ENCODE results near the gene DDX6. TPM values are rescaled to one million over a fixed set of nuclear protein-coding genes. Genes with fewer than 3 reads are reported as not detected.

Gene DDX6
- total and polyA plus RNA-seq, 10 of the 15 experiments (the other 5 are each of a cell fraction or from before 2014, with no cell fraction given): 6.6 to 119 (median 48.8) TPM

- TF ChIP-seq E4F1 (IDR thresholded peaks at IDR 0.05; ENCODE audit: borderline replicate concordance, partially characterized antibody) (no peak), ZBTB11 (CRISPR knock-in tag; IDR thresholded peaks at IDR 0.05) (no peak), PRDM15 (CRISPR knock-in tag; IDR thresholded peaks at IDR 0.05) (no peak), CBX5 (IDR thresholded peaks at IDR 0.05; ENCODE audit: low read depth) (peak; percentile 18; the same call in 1 of the 2 replicates), RBBP5 (conservative IDR thresholded peaks at IDR 0.05) (no peak), WRNIP1 (IDR thresholded peaks at IDR 0.05; ENCODE audit: borderline replicate concordance, low read depth, low read length) (no peak), YY1 (IDR thresholded peaks at IDR 0.05; ENCODE audit: low read depth, low read length) (peak; percentile 95), ESRRA (IDR thresholded peaks at IDR 0.05; ENCODE audit: low read length) (no peak), RB1 (IDR thresholded peaks at IDR 0.05; ENCODE audit: borderline replicate concordance) (0 out of 2 replicates have a peak, but pooled peaks have one; percentile 35), RUNX3 (IDR thresholded peaks at IDR 0.05; ENCODE audit: low read length) (peak; percentile 72), FOS (IDR thresholded peaks at IDR 0.05; ENCODE audit: borderline replicate concordance, extremely low read depth, insufficient read length) (no peak), SKIL (IDR thresholded peaks at IDR 0.05; ENCODE audit: low read depth, poor library complexity, severe bottlenecking) (peak; percentile 48), MAX (IDR thresholded peaks at IDR 0.05; ENCODE audit: low read depth, low read length) (no peak; the same call in 1 of the 2 replicates), SUZ12 (IDR thresholded peaks at IDR 0.05; ENCODE audit: unreplicated experiment) (no peak), BCL11A (IDR thresholded peaks at IDR 0.05; ENCODE audit: low read depth, low read length) (no peak), JUNB (IDR thresholded peaks at IDR 0.05) (no peak), HCFC1 (IDR thresholded peaks at IDR 0.05; ENCODE audit: low read length) (no peak; the same call in none of the 2 replicates), CREM (IDR thresholded peaks at IDR 0.05; ENCODE audit: low read depth) (peak; percentile 36)
Measured at GRCh38 chr11:118791111-118791960, at the start of gene DDX6 (continued).
